DMS153 treated with DMSO at 0.1 percent for 48 hours (cell line): Measurements from ENCODE around the gene ZXDC.

Experiments used
- DNase-seq: peaks from one replicate; lab custom pipeline; 2025; ENCODE audit not compliant: unreplicated experiment; lab: John Stamatoyannopoulos, UW

ZXDC gene

DNA sequence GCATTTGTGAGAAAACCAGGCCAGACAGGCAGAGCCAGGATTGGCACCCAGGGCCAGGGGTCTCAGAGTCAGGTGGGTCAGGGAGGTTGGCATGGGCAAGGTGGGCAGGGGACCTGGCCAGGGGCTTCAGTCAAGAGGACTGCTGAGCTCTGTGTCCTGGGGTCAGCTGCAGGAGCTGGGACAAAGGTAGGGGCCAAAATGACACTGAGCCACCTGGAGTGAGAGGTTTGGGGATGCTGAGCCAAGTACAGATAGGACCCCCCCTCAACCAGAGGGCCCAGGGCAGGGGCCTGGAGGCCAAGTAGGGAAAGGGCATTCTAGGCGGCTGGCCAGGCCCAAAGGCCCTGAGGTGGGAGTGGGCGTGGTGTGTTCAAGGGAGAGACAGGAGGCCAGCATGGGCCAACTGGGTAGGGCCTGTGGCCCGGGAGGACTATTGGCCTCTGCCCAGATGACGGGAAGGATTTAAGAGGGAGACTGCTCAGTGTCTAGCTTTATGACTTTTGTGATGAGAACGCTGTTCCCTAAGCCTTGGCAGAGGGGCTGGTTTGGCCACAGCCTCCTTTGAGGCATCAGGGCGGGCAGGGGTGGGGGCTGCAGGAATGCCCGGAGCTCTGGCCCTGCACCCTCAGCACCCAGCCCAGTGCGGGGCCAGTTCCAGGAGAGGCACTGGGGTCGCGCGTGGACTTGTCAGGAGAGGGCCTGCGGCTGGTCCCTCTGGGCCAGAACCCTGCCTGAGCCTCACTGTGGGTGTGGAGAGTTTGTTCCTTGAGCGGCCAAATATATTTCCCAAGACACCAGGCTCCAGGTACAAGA lies 77.9 kb downstream of the ZXDC start:
- DNase-seq = no peak

GRCh38 chr3:126396536-126396935 lies 79.2 kb downstream of the ZXDC start:
- no peak for DNase-seq

DNA sequence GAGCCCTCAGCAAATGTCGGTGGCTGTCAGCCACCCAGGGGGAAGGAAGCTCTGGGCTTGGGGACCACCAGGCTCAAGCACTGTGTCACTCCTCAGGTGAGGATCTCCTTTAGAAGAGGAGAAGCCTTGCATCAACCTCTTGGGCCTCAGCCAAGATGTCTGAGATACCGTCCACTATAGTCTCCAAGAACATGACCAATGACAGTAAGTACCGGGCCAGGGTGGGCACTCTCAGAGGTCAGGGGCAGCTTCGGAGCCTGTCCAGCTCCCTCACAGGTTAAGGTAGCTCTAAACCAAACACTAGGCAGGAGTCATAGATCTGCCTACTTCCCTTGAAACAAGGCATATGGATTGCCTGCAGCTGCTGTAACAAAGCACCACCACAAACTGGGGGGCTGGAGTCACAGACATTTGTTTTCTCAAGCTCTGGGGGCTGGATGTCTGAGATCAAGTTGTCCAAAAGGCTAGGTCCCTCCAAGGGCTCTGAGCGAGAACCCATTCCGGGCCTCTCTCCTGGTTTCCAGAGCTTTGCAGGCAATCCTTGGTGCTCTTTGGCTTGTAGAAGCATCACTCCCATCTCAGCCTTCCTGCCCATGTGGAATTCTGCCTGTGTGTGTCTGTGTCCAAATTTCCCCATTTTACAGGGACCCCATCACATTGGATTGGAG lies 79.7 kb downstream of the ZXDC start:
- no peak for DNase-seq

DNA sequence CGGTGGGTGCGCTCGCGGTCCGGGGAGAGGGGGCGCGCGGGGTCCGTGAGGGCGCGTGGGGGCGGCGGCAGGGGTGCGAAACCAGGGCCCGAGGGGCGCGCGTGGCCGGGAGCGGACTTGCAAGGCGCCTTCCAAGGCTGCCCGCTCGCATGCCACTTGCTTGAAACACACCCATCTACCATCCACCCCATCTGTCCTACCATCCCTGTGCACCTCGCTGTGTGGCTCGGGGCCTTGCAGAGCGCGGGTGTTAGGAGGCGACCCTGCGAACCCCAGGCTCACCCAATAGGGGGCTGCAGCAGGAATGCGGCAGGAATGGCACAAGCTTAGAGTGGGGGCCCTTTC lies 80.7 kb downstream of the ZXDC start:
- DNase-seq = no peak

- DNase-seq = peak; percentile 5
Measured at GRCh38 chr3:126394179-126394976, 81.3 kb downstream of the ZXDC start, which contains the start of gene CFAP100. Gene CFAP100, plus strand, starts transcription at chr3:126394909. Its CDS starts 1,092 bp downstream, at chr3:126396001.

GRCh38 chr3:126393563-126393962 lies 82.1 kb downstream of the ZXDC start:
- DNase-seq = no peak

- DNase-seq = no peak
Measured at GRCh38 chr3:126392246-126392645, 83.4 kb downstream of the ZXDC start.

DNA sequence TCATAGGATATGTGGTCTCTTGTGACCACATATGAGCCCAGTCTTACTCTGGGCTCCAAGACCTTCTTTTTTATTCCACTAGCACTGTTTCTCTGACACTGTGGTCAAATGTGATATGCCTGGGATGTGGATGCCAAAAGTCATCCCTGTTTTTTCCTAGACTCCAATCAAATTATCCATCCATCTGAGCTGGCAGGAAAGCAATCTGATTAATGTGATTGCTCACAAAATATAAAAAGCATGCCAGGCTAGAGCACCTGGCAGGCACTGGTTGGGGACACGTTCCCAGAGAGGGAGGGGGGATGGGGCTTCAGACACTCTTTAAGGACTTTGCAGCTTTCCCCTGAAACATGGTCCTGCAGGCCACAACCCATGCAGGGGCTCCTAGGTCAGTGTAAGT lies 84.1 kb downstream of the ZXDC start:
- no peak for DNase-seq

DNA sequence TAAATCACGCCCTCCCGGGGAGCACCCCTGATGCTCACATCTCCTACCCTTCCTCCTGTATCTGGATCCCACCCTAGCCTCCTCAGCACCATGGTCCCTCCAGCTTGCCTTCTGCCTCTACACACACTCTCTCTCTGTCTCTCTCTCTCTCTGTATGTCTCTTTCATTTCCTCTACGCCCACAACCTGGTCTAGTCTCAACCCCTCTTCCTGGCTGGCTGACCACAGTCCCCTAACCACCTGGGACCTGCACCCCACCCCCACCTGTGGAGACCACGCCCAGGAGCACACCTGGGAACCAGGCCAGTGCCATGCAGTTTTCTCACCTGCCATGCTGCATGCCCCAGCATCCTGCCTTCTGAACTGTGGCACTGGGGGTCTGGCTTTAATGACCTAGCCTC lies 84.9 kb downstream of the ZXDC start:
- DNase-seq = no peak

GRCh38 chr3:126390201-126390600 lies 85.5 kb downstream of the ZXDC start:
- DNase-seq = no peak

DNA sequence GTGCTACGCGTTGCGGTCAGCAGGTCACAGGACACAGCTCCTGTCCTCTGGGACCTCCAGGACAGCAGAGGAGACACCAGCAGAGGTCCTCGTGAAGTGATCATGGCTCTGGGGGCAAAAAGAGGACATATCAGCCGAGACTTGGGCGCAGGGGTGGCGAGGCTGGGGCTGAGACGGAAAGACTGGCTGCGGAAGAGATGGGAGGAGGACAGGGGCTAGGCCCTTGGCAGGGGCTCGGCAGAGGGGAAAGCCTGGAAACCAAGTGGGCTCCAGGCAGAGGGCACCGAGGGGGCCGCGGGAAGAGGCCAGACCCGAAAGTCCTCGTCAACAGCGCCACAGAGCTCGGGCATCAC lies 85.9 kb downstream of the ZXDC start:
- no peak for DNase-seq

DNA sequence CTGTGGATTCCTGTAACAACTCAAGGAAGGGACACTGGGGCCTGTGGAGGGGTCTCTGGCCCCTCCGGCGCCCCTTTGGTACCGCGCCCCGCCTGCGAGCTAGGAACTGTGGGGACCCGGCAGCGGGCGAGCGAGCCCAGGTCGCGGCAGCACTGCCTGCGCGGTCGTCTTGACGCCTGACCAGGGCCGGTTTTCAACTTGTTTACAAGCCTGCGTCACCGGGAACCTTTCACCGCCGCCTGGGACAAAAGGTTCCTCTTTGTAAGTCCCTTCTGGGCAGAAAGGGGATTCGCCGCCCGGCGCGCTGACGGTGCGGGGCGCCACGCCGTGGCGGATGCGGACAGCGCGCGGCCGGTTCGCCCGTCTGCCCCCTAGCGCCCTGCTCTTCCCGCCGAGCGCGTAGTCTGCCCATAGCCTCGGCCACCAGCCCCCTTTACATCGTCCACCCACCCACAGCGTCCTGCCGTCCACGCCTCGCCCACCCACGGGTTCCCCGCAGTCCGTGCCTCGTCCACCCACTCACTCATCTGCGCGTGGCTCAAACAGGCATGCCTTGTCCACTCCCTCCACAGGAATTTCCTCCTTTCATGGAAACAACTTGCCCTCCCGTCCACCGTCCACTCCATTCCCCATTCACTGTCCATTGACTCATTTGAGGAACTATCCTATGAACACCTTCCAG lies 86.4 kb downstream of the ZXDC start:
- DNase-seq = peak; percentile 63
